GM10266 (cell line): ENCODE measurements around the gene SLC38A4.
A peak's percentile ranks its signal among the peaks of the same experiment; 100 is the strongest.

Source experiments
- DNase-seq: peaks from one replicate; pipeline ENCODE4 v3.0.0; 2012; ENCODE audit errors: extremely low spot score
- CTCF ChIP-seq: IDR thresholded peaks from 2 replicates; pipeline ENCODE4 v1.5.1; 2012; ENCODE audit warnings: mild to moderate bottlenecking, low read depth; ENCODE audit not compliant: control insufficient read depth, insufficient read depth; ENCODE audit errors: missing control alignments

SLC38A4 gene

GRCh38 chr12:46800160-46800559 is 25.6 kb downstream of the SLC38A4 start:
- TF ChIP-seq CTCF, result no peak
- DNase-seq, result no peak

GRCh38 chr12:46798648-46799047 is 27.1 kb downstream of the SLC38A4 start:
- DNase-seq, result no peak

GRCh38 chr12:46798056-46798455 is 27.7 kb downstream of the SLC38A4 start:
- no peak for DNase-seq
- no peak for TF ChIP-seq CTCF

More at GRCh38 chr12:46798648-46799047, 27.1 kb downstream of the SLC38A4 start:
- no peak for TF ChIP-seq CTCF

GRCh38 chr12:46795988-46796387 is 29.8 kb downstream of the SLC38A4 start:
- no peak for TF ChIP-seq CTCF
- DNase-seq, result no peak

- no peak for TF ChIP-seq CTCF
- DNase-seq, result peak; percentile 21
Measured at GRCh38 chr12:46794593-46795190, 31.1 kb downstream of the SLC38A4 start.

GRCh38 chr12:46792925-46793324 is 32.9 kb downstream of the SLC38A4 start:
- TF ChIP-seq CTCF, result no peak
- DNase-seq, result no peak

- TF ChIP-seq CTCF, result no peak
Measured at GRCh38 chr12:46790066-46790465, 35.7 kb downstream of the SLC38A4 start.

More at GRCh38 chr12:46790066-46790465, 35.7 kb downstream of the SLC38A4 start:
- DNase-seq, result no peak
